Measurements from ENCODE around the gene GNAQ.
"Not testable (repeated sequence)": the region's sequence is repeated elsewhere in the genome, so short reads cannot be mapped to it uniquely, and the experiment has no call there.

GNAQ gene

GRCh38 chr9:78070521-78070920, 38.9 kb upstream of the GNAQ start:
- Histone ChIP-seq H3K9me3 (ENCODE audit: insufficient read depth, low read depth, low read length) (peaks cover 5% of the 10 kb centered on the region), H3K23ac (ENCODE audit: low read length) (no peak overlapping the region), H2BK5ac (ENCODE audit: low read depth, low read length, poor library complexity) (no peak overlapping the region), H2BK120ac (ENCODE audit: insufficient read depth, low read length, poor library complexity) (no peak overlapping the region), H3K79me1 (ENCODE audit: low read length) (no peaks in the 10 kb centered on the region), H3K4me1 (ENCODE audit: control insufficient read depth in 1 of 2, insufficient read depth in 2 of 2, low read length in 2 of 2) (no peaks in the 10 kb centered on the region), H4K8ac (ENCODE audit: low read depth, low read length) (no peak overlapping the region), H2BK12ac (ENCODE audit: low read length) (no peak overlapping the region), H3K14ac (ENCODE audit: low read length) (no peak overlapping the region), H3K4ac (ENCODE audit: low read depth, low read length) (no peak overlapping the region), H2AK5ac (ENCODE audit: low read length) (no peak overlapping the region), H3K27ac (ENCODE audit: low read depth, low read length) (no peak overlapping the region), H4K12ac (ENCODE audit: low read depth, low read length) (no peak overlapping the region), H3K18ac (ENCODE audit: low read length) (no peak overlapping the region), H2AFZ (ENCODE audit: insufficient read depth, low read length, poor library complexity) (no peak overlapping the region), H3K27me3 (ENCODE audit: insufficient read depth, low read length) (no peaks in the 10 kb centered on the region), H3K4me2 (ENCODE audit: low read length) (no peak overlapping the region), H3K36me3 (ENCODE audit: control insufficient read depth in 1 of 2, insufficient read depth in 2 of 2, low read length in 2 of 2) (peaks cover 0 to 3% of the 10 kb centered on the region in 2 experiments), H3K9ac (ENCODE audit: low read length) (no peak overlapping the region), H3K79me2 (ENCODE audit: control insufficient read depth, insufficient read depth, low read length, poor library complexity) (no peaks in the 10 kb centered on the region), H4K91ac (ENCODE audit: low read depth, low read length) (no peak overlapping the region), H3K4me3 (ENCODE audit: low read depth, low read length) (no peak overlapping the region)
- DNase-seq: no peak
- WGBS (ENCODE audit: extremely low coverage, insufficient coverage, insufficient read length): no CpG with 5 or more reads among the region's 2 CpGs

- DNase-seq: no peak
- Histone ChIP-seq H4K91ac (ENCODE audit: low read depth, low read length) (no peak overlapping the region), H2AK5ac (ENCODE audit: low read length) (no peak overlapping the region), H3K79me2 (ENCODE audit: control insufficient read depth, insufficient read depth, low read length, poor library complexity) (no peaks in the 10 kb centered on the region), H2AFZ (ENCODE audit: insufficient read depth, low read length, poor library complexity) (no peak overlapping the region), H2BK12ac (ENCODE audit: low read length) (no peak overlapping the region), H4K12ac (ENCODE audit: low read depth, low read length) (no peak overlapping the region), H3K27me3 (ENCODE audit: insufficient read depth, low read length) (no peaks in the 10 kb centered on the region), H4K8ac (ENCODE audit: low read depth, low read length) (no peak overlapping the region), H3K14ac (ENCODE audit: low read length) (no peak overlapping the region), H3K4me3 (ENCODE audit: low read depth, low read length) (no peak overlapping the region), H3K9ac (ENCODE audit: low read length) (no peak overlapping the region), H3K4me2 (ENCODE audit: low read length) (no peak overlapping the region), H3K9me3 (ENCODE audit: insufficient read depth, low read depth, low read length) (peaks cover 5% of the 10 kb centered on the region), H3K27ac (ENCODE audit: low read depth, low read length) (no peak overlapping the region), H2BK120ac (ENCODE audit: insufficient read depth, low read length, poor library complexity) (no peak overlapping the region), H3K4ac (ENCODE audit: low read depth, low read length) (no peak overlapping the region), H3K23ac (ENCODE audit: low read length) (no peak overlapping the region), H3K4me1 (ENCODE audit: control insufficient read depth in 1 of 2, insufficient read depth in 2 of 2, low read length in 2 of 2) (no peaks in the 10 kb centered on the region), H3K79me1 (ENCODE audit: low read length) (no peaks in the 10 kb centered on the region), H2BK5ac (ENCODE audit: low read depth, low read length, poor library complexity) (no peak overlapping the region), H3K36me3 (ENCODE audit: control insufficient read depth in 1 of 2, insufficient read depth in 2 of 2, low read length in 2 of 2) (peaks cover 0 to 3% of the 10 kb centered on the region in 2 experiments), H3K18ac (ENCODE audit: low read length) (no peak overlapping the region)
- no CpG with 5 or more reads among the region's 3 CpGs for WGBS (ENCODE audit: extremely low coverage, insufficient coverage, insufficient read length)
Measured at GRCh38 chr9:78064075-78064474, 32.5 kb upstream of the GNAQ start.

- Histone ChIP-seq H3K4ac (ENCODE audit: low read depth, low read length) (no peak overlapping the region), H3K4me2 (ENCODE audit: low read length) (no peak overlapping the region)
Measured at GRCh38 chr9:78062710-78063109, 31.1 kb upstream of the GNAQ start.

GRCh38 chr9:78054218-78054617, 22.6 kb upstream of the GNAQ start:
- not testable (repeated sequence) for H3K4ac ChIP-seq (ENCODE audit: low read depth, low read length); H3K9ac ChIP-seq (ENCODE audit: low read length); DNase-seq; H3K18ac ChIP-seq (ENCODE audit: low read length); H3K27ac ChIP-seq (ENCODE audit: low read depth, low read length); H3K9me3 ChIP-seq (ENCODE audit: insufficient read depth, low read depth, low read length); H2BK12ac ChIP-seq (ENCODE audit: low read length); H3K4me3 ChIP-seq (ENCODE audit: low read depth, low read length); H3K79me1 ChIP-seq (ENCODE audit: low read length); H3K79me2 ChIP-seq (ENCODE audit: control insufficient read depth, insufficient read depth, low read length, poor library complexity); H3K27me3 ChIP-seq (ENCODE audit: insufficient read depth, low read length); H3K4me1 ChIP-seq (ENCODE audit: control insufficient read depth in 1 of 2, insufficient read depth in 2 of 2, low read length in 2 of 2); H4K91ac ChIP-seq (ENCODE audit: low read depth, low read length); H2BK120ac ChIP-seq (ENCODE audit: insufficient read depth, low read length, poor library complexity); H2AK5ac ChIP-seq (ENCODE audit: low read length); H2AFZ ChIP-seq (ENCODE audit: insufficient read depth, low read length, poor library complexity); H4K8ac ChIP-seq (ENCODE audit: low read depth, low read length); H3K4me2 ChIP-seq (ENCODE audit: low read length); H3K14ac ChIP-seq (ENCODE audit: low read length); H3K36me3 ChIP-seq (ENCODE audit: control insufficient read depth in 1 of 2, insufficient read depth in 2 of 2, low read length in 2 of 2); H4K12ac ChIP-seq (ENCODE audit: low read depth, low read length); H2BK5ac ChIP-seq (ENCODE audit: low read depth, low read length, poor library complexity); H3K23ac ChIP-seq (ENCODE audit: low read length)
- no CpG with 5 or more reads among the region's 7 CpGs for WGBS (ENCODE audit: extremely low coverage, insufficient coverage, insufficient read length)

More at GRCh38 chr9:78062710-78063109, 31.1 kb upstream of the GNAQ start:
- no peak overlapping the region for H2AFZ ChIP-seq (ENCODE audit: insufficient read depth, low read length, poor library complexity)
- no CpG with 5 or more reads among the region's 3 CpGs for WGBS (ENCODE audit: extremely low coverage, insufficient coverage, insufficient read length)
- H3K9me3 ChIP-seq (ENCODE audit: insufficient read depth, low read depth, low read length): peaks cover 5% of the 10 kb centered on the region
- H3K23ac ChIP-seq (ENCODE audit: low read length): no peak overlapping the region
- no peak overlapping the region for H2AK5ac ChIP-seq (ENCODE audit: low read length)
- no peak overlapping the region for H2BK5ac ChIP-seq (ENCODE audit: low read depth, low read length, poor library complexity)
- H3K79me2 ChIP-seq (ENCODE audit: control insufficient read depth, insufficient read depth, low read length, poor library complexity): no peaks in the 10 kb centered on the region
- H2BK12ac ChIP-seq (ENCODE audit: low read length): no peak overlapping the region
- H3K27ac ChIP-seq (ENCODE audit: low read depth, low read length): no peak overlapping the region
- H3K79me1 ChIP-seq (ENCODE audit: low read length): no peaks in the 10 kb centered on the region
- H3K14ac ChIP-seq (ENCODE audit: low read length): no peak overlapping the region
- H3K9ac ChIP-seq (ENCODE audit: low read length): no peak overlapping the region
- H3K4me1 ChIP-seq (ENCODE audit: control insufficient read depth in 1 of 2, insufficient read depth in 2 of 2, low read length in 2 of 2): no peaks in the 10 kb centered on the region
- no peak for DNase-seq
- H3K18ac ChIP-seq (ENCODE audit: low read length): no peak overlapping the region
- H4K12ac ChIP-seq (ENCODE audit: low read depth, low read length): no peak overlapping the region
- H4K91ac ChIP-seq (ENCODE audit: low read depth, low read length): no peak overlapping the region
- no peak overlapping the region for H4K8ac ChIP-seq (ENCODE audit: low read depth, low read length)
- H2BK120ac ChIP-seq (ENCODE audit: insufficient read depth, low read length, poor library complexity): no peak overlapping the region
- H3K36me3 ChIP-seq (ENCODE audit: control insufficient read depth in 1 of 2, insufficient read depth in 2 of 2, low read length in 2 of 2): peaks cover 0 to 3% of the 10 kb centered on the region in 2 experiments
- no peaks in the 10 kb centered on the region for H3K27me3 ChIP-seq (ENCODE audit: insufficient read depth, low read length)
- no peak overlapping the region for H3K4me3 ChIP-seq (ENCODE audit: low read depth, low read length)
